ENCODE measurements around the gene MYOT. TPM values are rescaled to one million over a fixed set of nuclear protein-coding genes. Genes with fewer than 3 reads are reported as not detected.

Gene MYOT
- total RNA-seq, 1 experiment from 2014 or later, result not detected

- H3K4me1 Mint-ChIP-seq (ENCODE audit: low read depth, unreplicated experiment), result peaks cover 13% of the 10 kb centered on the region
- H3K9me3 Mint-ChIP-seq (ENCODE audit: unreplicated experiment), result no peaks in the 10 kb centered on the region
- H3K27me3 Mint-ChIP-seq (ENCODE audit: insufficient read depth, unreplicated experiment), result no peaks in the 10 kb centered on the region
- intact Hi-C loops (cut with micrococcal nuclease; ENCODE audit: unreplicated experiment), result loop anchor here (5.0 kb wide), 1 partner anchor 59 kb away; no protein-coding TSS in a partner anchor
- POLR2A ChIA-PET, result interaction anchor here (0.6 kb wide), 1 partner anchor 682 kb away, joined by 4 read pairs; no protein-coding TSS in a partner anchor
- no peaks in the 10 kb centered on the region for H3K9me3 ChIP-seq
- peaks cover 15% of the 10 kb centered on the region for H3K4me1 ChIP-seq
- BruUV-seq (replicated peaks), result no TSS peak
- no peak overlapping the region for H3K4me3 Mint-ChIP-seq (ENCODE audit: unreplicated experiment)
- no peaks in the 10 kb centered on the region for H3K27me3 ChIP-seq (replicated peaks; ENCODE audit: control insufficient read depth, insufficient read depth, low read length)
- H3K27ac Mint-ChIP-seq (ENCODE audit: unreplicated experiment), result no peak overlapping the region
- DNase-seq, result peak in 1 of 2 experiments; percentile 41
- no peaks in the 10 kb centered on the region for H3K36me3 Mint-ChIP-seq (ENCODE audit: insufficient read depth, unreplicated experiment)
- TF ChIP-seq CTCF (IDR thresholded peaks at IDR 0.05; ENCODE audit: insufficient read depth in 1 of 2, low read depth in 1 of 2, low read length in 1 of 2, severe bottlenecking in 1 of 2, unreplicated experiment in 1 of 2), result no peak
- H3K36me3 ChIP-seq (ENCODE audit: control insufficient read depth, insufficient read depth, low read length), result no peaks in the 10 kb centered on the region
- CTCF ChIA-PET, result no interaction called here
- no peak overlapping the region for H3K4me3 ChIP-seq (ENCODE audit: low read depth, low read length)
Observed at GRCh38 chr5:137890845-137891244, 23.2 kb downstream of the MYOT start.

- no peaks in the 10 kb centered on the region for H3K36me3 Mint-ChIP-seq (ENCODE audit: insufficient read depth, unreplicated experiment)
- POLR2A ChIA-PET, result no interaction called here
- no peak overlapping the region for H3K4me3 Mint-ChIP-seq (ENCODE audit: unreplicated experiment)
- TF ChIP-seq CTCF (IDR thresholded peaks at IDR 0.05; ENCODE audit: insufficient read depth in 1 of 2, low read depth in 1 of 2, low read length in 1 of 2, severe bottlenecking in 1 of 2, unreplicated experiment in 1 of 2), result peak in 1 of 2 experiments; percentile 36
- Histone ChIP-seq H3K27me3 (replicated peaks; ENCODE audit: control insufficient read depth, insufficient read depth, low read length) (no peaks in the 10 kb centered on the region), H3K4me3 (ENCODE audit: low read depth, low read length) (no peak overlapping the region), H3K36me3 (ENCODE audit: control insufficient read depth, insufficient read depth, low read length) (no peaks in the 10 kb centered on the region), H3K9me3 (no peaks in the 10 kb centered on the region), H3K4me1 (peaks cover 15% of the 10 kb centered on the region)
- CTCF ChIA-PET, result no interaction called here
- intact Hi-C loops (cut with micrococcal nuclease; ENCODE audit: unreplicated experiment), result loop anchor here (5.0 kb wide), 1 partner anchor 60 kb away; no protein-coding TSS in a partner anchor
- no TSS peak for BruUV-seq (replicated peaks)
- no peak overlapping the region for H3K27ac Mint-ChIP-seq (ENCODE audit: unreplicated experiment)
- DNase-seq, result peak in 1 of 2 experiments; percentile 20
- H3K4me1 Mint-ChIP-seq (ENCODE audit: low read depth, unreplicated experiment), result peaks cover 13% of the 10 kb centered on the region
- no peaks in the 10 kb centered on the region for H3K27me3 Mint-ChIP-seq (ENCODE audit: insufficient read depth, unreplicated experiment)
- no peaks in the 10 kb centered on the region for H3K9me3 Mint-ChIP-seq (ENCODE audit: unreplicated experiment)
Observed at GRCh38 chr5:137891849-137892248, 24.2 kb downstream of the MYOT start.

GRCh38 chr5:137894586-137894985, 26.9 kb downstream of the MYOT start:
- peaks cover 6% of the 10 kb centered on the region for H3K4me1 Mint-ChIP-seq (ENCODE audit: low read depth, unreplicated experiment)
- intact Hi-C loops (cut with micrococcal nuclease; ENCODE audit: unreplicated experiment), result loop anchor here (5.0 kb wide), 1 partner anchor 62 kb away; no protein-coding TSS in a partner anchor
- no peaks in the 10 kb centered on the region for H3K27me3 Mint-ChIP-seq (ENCODE audit: insufficient read depth, unreplicated experiment)
- no peak overlapping the region for H3K27ac Mint-ChIP-seq (ENCODE audit: unreplicated experiment)
- no peak for DNase-seq
- peaks cover 15% of the 10 kb centered on the region for H3K4me1 ChIP-seq
- H3K27me3 ChIP-seq (replicated peaks; ENCODE audit: control insufficient read depth, insufficient read depth, low read length), result no peaks in the 10 kb centered on the region
- no TSS peak for BruUV-seq (replicated peaks)
- ChIA-PET CTCF (no interaction called here), POLR2A (no interaction called here)
- H3K36me3 ChIP-seq (ENCODE audit: control insufficient read depth, insufficient read depth, low read length), result no peaks in the 10 kb centered on the region
- H3K36me3 Mint-ChIP-seq (ENCODE audit: insufficient read depth, unreplicated experiment), result no peaks in the 10 kb centered on the region
- no peaks in the 10 kb centered on the region for H3K9me3 Mint-ChIP-seq (ENCODE audit: unreplicated experiment)
- no peak for TF ChIP-seq CTCF (IDR thresholded peaks at IDR 0.05; ENCODE audit: insufficient read depth in 1 of 2, low read depth in 1 of 2, low read length in 1 of 2, severe bottlenecking in 1 of 2, unreplicated experiment in 1 of 2)
- no peak overlapping the region for H3K4me3 ChIP-seq (ENCODE audit: low read depth, low read length)
- H3K4me3 Mint-ChIP-seq (ENCODE audit: unreplicated experiment), result no peak overlapping the region
- H3K9me3 ChIP-seq, result no peaks in the 10 kb centered on the region
